Neural cell (in vitro differentiated cells): ENCODE results near the gene AIF1. TPM values are rescaled to one million over a fixed set of nuclear protein-coding genes. Genes with fewer than 3 reads are reported as not detected.
A peak's percentile ranks its signal among the peaks of the same experiment; 100 is the strongest.

ENCODE experiments used
- H2AFZ ChIP-seq: fragments of 200-600, 300-800 bp; sonication (generic), shearing (Covaris generic); 2 replicates; pipeline ENCODE4 v1.6.0; 2014; ENCODE audit warnings: low read depth, mild to moderate bottlenecking, antibody characterized with exemption, low read length, moderate library complexity
- H3F3A ChIP-seq: fragments of 200-600 bp; shearing (Covaris generic); 2 replicates; pipeline ENCODE4 v1.6.1; 2016; ENCODE audit warnings: mild to moderate bottlenecking, moderate library complexity, mixed read lengths, antibody characterized with exemption, low read length; ENCODE audit not compliant: insufficient read depth, poor library complexity, severe bottlenecking
- H3K27ac ChIP-seq: fragments of 200-600, 300-800 bp; sonication (generic), shearing (Covaris generic); 2 replicates; pipeline ENCODE4 v1.5.1; 2014; ENCODE audit warnings: mild to moderate bottlenecking, low read length, moderate library complexity
- H3K27me3 ChIP-seq: fragments of 300-800, 200-600 bp; sonication (generic), shearing (Covaris generic); 2 replicates; pipeline ENCODE4 v1.6.0; 2014; ENCODE audit warnings: mild to moderate bottlenecking, low read depth, low read length, moderate library complexity; ENCODE audit not compliant: insufficient read depth
- H3K36me3 ChIP-seq: fragments of 300-800, 200-600 bp; sonication (generic), shearing (Covaris generic); 2 replicates; pipeline ENCODE4 v1.5.1; 2014; ENCODE audit warnings: mild to moderate bottlenecking, antibody characterized with exemption, low read length, moderate library complexity; ENCODE audit not compliant: insufficient read depth
- H3K4me2 ChIP-seq: fragments of 300-800, 200-600 bp; sonication (generic), shearing (Covaris generic); 2 replicates; pipeline ENCODE4 v1.6.0; 2014; ENCODE audit warnings: mild to moderate bottlenecking, low read length
- H3K4me3 ChIP-seq: fragments of 300-800, 200-600 bp; sonication (generic), shearing (Covaris generic); 2 replicates; pipeline ENCODE4 v1.5.1; 2014; ENCODE audit warnings: mild to moderate bottlenecking, low read length, moderate library complexity
- H3K79me2 ChIP-seq: fragments of 200-600 bp; shearing (Covaris generic); replicated peaks from 2 replicates; pipeline ENCODE4 v1.6.0; 2014; ENCODE audit warnings: mild to moderate bottlenecking, low read length, moderate library complexity; ENCODE audit not compliant: insufficient read depth
- H3K9ac ChIP-seq: fragments of 300-800, 200-600 bp; sonication (generic), shearing (Covaris generic); 2 replicates; pipeline ENCODE4 v1.6.1; 2016; ENCODE audit warnings: mild to moderate bottlenecking, low read length, mixed read lengths
- H3K9me2 ChIP-seq: fragments of 200-600 bp; shearing (Covaris generic); 2 replicates; pipeline ENCODE4 v1.6.1; 2016; ENCODE audit warnings: mild to moderate bottlenecking, low read length, mixed read lengths; ENCODE audit not compliant: insufficient read depth
- H3K9me3 ChIP-seq: fragments of 200-600, 300-800 bp; sonication (generic), shearing (Covaris generic); 2 replicates; pipeline ENCODE4 v1.6.1; 2016; ENCODE audit warnings: mild to moderate bottlenecking, mixed run types, low read length, moderate library complexity, mixed read lengths
- H4K20me1 ChIP-seq: fragments of 200-600 bp; shearing (Covaris generic); 2 replicates; pipeline ENCODE4 v1.6.1; 2016; ENCODE audit warnings: mild to moderate bottlenecking, mixed run types; ENCODE audit not compliant: insufficient read depth
- CTCF ChIP-seq: fragments of 450-650 bp; IDR thresholded peaks from 2 replicates; pipeline ENCODE4 v1.5.1; 2014; ENCODE audit warnings: antibody characterized with exemption, mild to moderate bottlenecking, moderate library complexity; ENCODE audit not compliant: poor library complexity, severe bottlenecking
- EP300 ChIP-seq: fragments of 450-650 bp; conservative IDR thresholded peaks from 2 replicates; pipeline ENCODE4 v1.6.1; 2014; ENCODE audit warnings: antibody characterized with exemption, mild to moderate bottlenecking, moderate library complexity; ENCODE audit not compliant: poor library complexity, severe bottlenecking
- EZH2 ChIP-seq: fragments of 200-600, 300-800 bp; shearing (Covaris generic), sonication (generic); IDR thresholded peaks from 2 replicates; pipeline ENCODE4 v1.6.1; 2014; ENCODE audit warnings: antibody characterized with exemption, low read length, borderline replicate concordance, mild to moderate bottlenecking; ENCODE audit not compliant: insufficient read depth, poor library complexity, severe bottlenecking
- MXI1 ChIP-seq: fragments of 450-650 bp; conservative IDR thresholded peaks from 2 replicates; pipeline ENCODE4 v1.6.1; 2014; ENCODE audit warnings: antibody characterized with exemption, mild to moderate bottlenecking; ENCODE audit not compliant: poor library complexity, severe bottlenecking
- POLR2AphosphoS5 ChIP-seq: IDR thresholded peaks from 2 replicates; pipeline ENCODE4 v1.6.1; 2012
- RAD21 ChIP-seq: fragments of 450-650 bp; conservative IDR thresholded peaks from 2 replicates; pipeline ENCODE4 v1.6.1; 2014; ENCODE audit warnings: antibody characterized with exemption, mild to moderate bottlenecking, moderate library complexity
- REST ChIP-seq: IDR thresholded peaks from 2 replicates; pipeline ENCODE4 v1.6.1; 2012; ENCODE audit warnings: borderline replicate concordance
- SMC3 ChIP-seq: fragments of 450-650 bp; conservative IDR thresholded peaks from 2 replicates; pipeline ENCODE4 v1.6.1; 2014; ENCODE audit warnings: antibody characterized with exemption, mild to moderate bottlenecking, moderate library complexity; ENCODE audit not compliant: poor library complexity
- TAF1 ChIP-seq: IDR thresholded peaks from 2 replicates; pipeline ENCODE4 v1.6.1; 2012; ENCODE audit warnings: low read depth
- polyA plus RNA-seq: library from polyadenylated mRNA; depleted of rRNA; stranded (reverse); fragments of >200 nt; gene quantifications from 2 replicates; pipeline ENCODE4 v1.2.3, GENCODE V29; 2014

The AIF1 gene
- polyA plus RNA-seq, 1 donor from 2014 or later = not detected

DNA sequence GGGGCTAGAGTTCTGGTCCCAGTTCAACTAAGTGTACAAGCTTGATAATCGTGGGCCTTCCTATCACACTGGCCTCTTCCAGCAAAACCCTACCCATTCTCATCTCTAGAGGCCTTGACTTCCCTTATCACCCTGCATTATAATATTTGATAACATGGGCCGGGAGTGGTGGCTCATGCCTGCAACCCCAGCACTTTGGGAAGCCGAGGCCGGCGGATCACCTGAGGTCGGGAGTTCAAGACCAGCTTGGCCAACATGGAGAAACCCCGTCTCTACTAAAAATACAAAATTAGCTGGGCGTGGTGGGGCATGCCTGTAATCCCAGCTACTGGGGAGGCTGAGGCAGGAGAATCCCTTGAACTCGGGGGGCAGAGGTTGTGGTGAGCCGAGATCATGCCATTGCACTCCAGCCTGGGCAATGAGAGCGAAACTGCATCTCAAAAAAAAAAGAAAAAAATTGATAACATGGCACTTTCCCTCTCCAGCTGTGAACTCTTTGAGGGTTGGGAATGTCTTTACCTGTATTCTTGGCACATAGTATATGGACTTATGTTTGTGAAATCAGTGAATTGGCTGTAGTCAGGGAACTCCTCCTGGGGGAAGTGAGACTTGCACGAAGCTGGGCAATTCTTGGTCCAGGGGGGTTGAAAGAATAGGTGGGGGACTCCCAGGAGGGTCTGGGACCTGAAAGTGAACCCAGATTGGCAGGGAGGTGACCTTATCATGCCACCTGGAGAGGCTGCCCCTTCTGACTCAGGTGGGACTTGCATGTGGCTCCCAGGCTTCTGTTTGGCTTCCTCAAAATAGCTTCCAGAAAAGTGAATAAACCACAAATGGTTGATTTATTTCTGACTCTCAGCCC, 46.5 kb downstream of the AIF1 start:
- Histone ChIP-seq H3F3A (no peaks in the 10 kb centered on the region), H3K79me2 (peaks cover 45% of the 10 kb centered on the region), H3K27ac (peak overlapping the region; percentile 62), H4K20me1 (no peaks in the 10 kb centered on the region), H3K4me2 (peak overlapping the region; percentile 75), H3K9me3 (no peaks in the 10 kb centered on the region), H2AFZ (no peak overlapping the region), H3K27me3 (no peaks in the 10 kb centered on the region), H3K9me2 (no peaks in the 10 kb centered on the region), H3K9ac (peak overlapping the region; percentile 85), H3K36me3 (no peaks in the 10 kb centered on the region), H3K4me3 (peak overlapping the region; percentile 85)
- TF ChIP-seq EP300 (no peak), EZH2 (no peak), POLR2AphosphoS5 (no peak), SMC3 (no peak), CTCF (no peak), MXI1 (no peak), TAF1 (no peak), RAD21 (no peak), REST (no peak)

GRCh38 chr6:31662124-31662723, 47.2 kb downstream of the AIF1 start:
- no peaks in the 10 kb centered on the region for H4K20me1 ChIP-seq
- no peaks in the 10 kb centered on the region for H3K9me3 ChIP-seq
- no peak overlapping the region for H3K9ac ChIP-seq
- H3K36me3 ChIP-seq = no peaks in the 10 kb centered on the region
- no peak overlapping the region for H2AFZ ChIP-seq
- no peak overlapping the region for H3K4me2 ChIP-seq
- H3K9me2 ChIP-seq = no peaks in the 10 kb centered on the region
- TF ChIP-seq EZH2 (no peak), SMC3 (no peak)
- no peaks in the 10 kb centered on the region for H3K27me3 ChIP-seq
- no peak overlapping the region for H3K27ac ChIP-seq
- no peaks in the 10 kb centered on the region for H3F3A ChIP-seq
- peaks cover 50% of the 10 kb centered on the region for H3K79me2 ChIP-seq
- H3K4me3 ChIP-seq = no peak overlapping the region
